GM21737 (cell line): ENCODE measurements around the gene SMAD3.
A peak's percentile ranks its signal among the peaks of the same experiment; 100 is the strongest.

Experiments
- ATAC-seq: cut with Tn5 transposase; IDR thresholded peaks from one replicate; pipeline ENCODE4 v1.9.1; 2021; ENCODE audit warnings: mild to moderate bottlenecking, moderate library complexity; ENCODE audit not compliant: unreplicated experiment

SMAD3 gene

GRCh38 chr15:67216859-67217258, 151.5 kb downstream of the SMAD3 start:
- no peak for ATAC-seq

- no peak for ATAC-seq
Measured at GRCh38 chr15:67218428-67218827, 153.0 kb downstream of the SMAD3 start.

- no peak for ATAC-seq
Measured at GRCh38 chr15:67219288-67219687, 153.9 kb downstream of the SMAD3 start.

- ATAC-seq: no peak
Measured at GRCh38 chr15:67224889-67225288, 159.5 kb downstream of the SMAD3 start.

GRCh38 chr15:67225336-67225735, 159.9 kb downstream of the SMAD3 start:
- no peak for ATAC-seq

- no peak for ATAC-seq
Measured at GRCh38 chr15:67227431-67227830, 162.0 kb downstream of the SMAD3 start.

- no peak for ATAC-seq
Measured at GRCh38 chr15:67227846-67228245, 162.4 kb downstream of the SMAD3 start.

- ATAC-seq: no peak
Measured at GRCh38 chr15:67228286-67228685, 162.9 kb downstream of the SMAD3 start.

- no peak for ATAC-seq
Measured at GRCh38 chr15:67230504-67230903, 165.1 kb downstream of the SMAD3 start.

- ATAC-seq: no peak
Measured at GRCh38 chr15:67232591-67232990, 167.2 kb downstream of the SMAD3 start.

GRCh38 chr15:67240235-67241131, 175.1 kb downstream of the SMAD3 start:
- no peak for ATAC-seq

GRCh38 chr15:67241132-67241855, 175.9 kb downstream of the SMAD3 start:
- peak; percentile 70 for ATAC-seq

- no peak for ATAC-seq
Measured at GRCh38 chr15:67242708-67243111, 177.3 kb downstream of the SMAD3 start.
